GM18907 (cell line): Measurements from ENCODE around the gene GRIN2A.

Source experiments
- ATAC-seq: cut with Tn5 transposase; IDR thresholded peaks from one replicate; pipeline ENCODE4 v1.9.1; 2021; ENCODE audit warnings: mild to moderate bottlenecking, moderate library complexity; ENCODE audit not compliant: unreplicated experiment

GRIN2A gene

GRCh38 chr16:10182222-10183053 lies at the start of gene GRIN2A:
GRIN2A (minus strand) TSS chr16:10182428; CDS start chr16:10180411, 2,017 bp downstream.
- ATAC-seq, result no peak

- no peak for ATAC-seq
Observed at GRCh38 chr16:10231563-10231962, 49.3 kb upstream of the GRIN2A start.

- peak; percentile 79 for ATAC-seq
Observed at GRCh38 chr16:10228779-10229178, 46.6 kb upstream of the GRIN2A start.

GRCh38 chr16:10226987-10227306 lies 44.7 kb upstream of the GRIN2A start:
- no peak for ATAC-seq

- no peak for ATAC-seq
Observed at GRCh38 chr16:10226141-10226986, 44.1 kb upstream of the GRIN2A start.

GRCh38 chr16:10225653-10226052 lies 43.4 kb upstream of the GRIN2A start:
- ATAC-seq, result no peak

- no peak for ATAC-seq
Observed at GRCh38 chr16:10224850-10225249, 42.6 kb upstream of the GRIN2A start.

- ATAC-seq, result no peak
Observed at GRCh38 chr16:10220942-10221341, 38.7 kb upstream of the GRIN2A start.

- no peak for ATAC-seq
Observed at GRCh38 chr16:10219742-10220141, 37.5 kb upstream of the GRIN2A start.

- ATAC-seq, result no peak
Observed at GRCh38 chr16:10218490-10219206, 36.4 kb upstream of the GRIN2A start.

- no peak for ATAC-seq
Observed at GRCh38 chr16:10213748-10214147, 31.5 kb upstream of the GRIN2A start.

GRCh38 chr16:10210944-10211343 lies 28.7 kb upstream of the GRIN2A start:
- ATAC-seq, result no peak

- ATAC-seq, result no peak
Observed at GRCh38 chr16:10206865-10207264, 24.6 kb upstream of the GRIN2A start.

GRCh38 chr16:10206215-10206614 lies 24.0 kb upstream of the GRIN2A start:
- peak; percentile 69 for ATAC-seq

GRCh38 chr16:10205688-10206087 lies 23.5 kb upstream of the GRIN2A start:
- no peak for ATAC-seq

GRCh38 chr16:10202649-10203048 lies 20.4 kb upstream of the GRIN2A start:
- no peak for ATAC-seq

- no peak for ATAC-seq
Observed at GRCh38 chr16:10200637-10201586, 18.7 kb upstream of the GRIN2A start.

- ATAC-seq, result no peak
Observed at GRCh38 chr16:10196999-10197398, 14.8 kb upstream of the GRIN2A start.

- no peak for ATAC-seq
Observed at GRCh38 chr16:10191096-10191495, 8.9 kb upstream of the GRIN2A start.

- ATAC-seq, result no peak
Observed at GRCh38 chr16:10189861-10190390, 7.7 kb upstream of the GRIN2A start.
